Astrocyte (in vitro differentiated cells and primary cell): ENCODE results near the gene PPP2R3B. TPM values are rescaled to one million over a fixed set of nuclear protein-coding genes. Genes with fewer than 3 reads are reported as not detected.

ENCODE experiments used
- DNase-seq: peaks from one replicate; pipeline ENCODE4 v3.0.0-alpha.2; 2010; ENCODE audit warnings: low read depth
- FAIRE-seq: peaks from 2 replicates; lab custom pipeline; 2011; peaks lifted over from hg19 to GRCh38; lab: Jason Lieb, UNC
- H2AFZ ChIP-seq: 2 replicates; pipeline ENCODE4 v1.6.0; 2012; ENCODE audit warnings: low read depth, low read length, inconsistent platforms
- H3K27ac ChIP-seq: 2 replicates; pipeline ENCODE4 v1.5.1; 2011; ENCODE audit warnings: low read depth, low read length, inconsistent platforms
- H3K27me3 ChIP-seq: 2 replicates; pipeline ENCODE4 v1.6.0; 2011; ENCODE audit warnings: low read length, inconsistent platforms; ENCODE audit not compliant: insufficient read depth
- H3K36me3 ChIP-seq: 2 replicates; pipeline ENCODE4 v1.5.1; 2011; ENCODE audit warnings: low read length, inconsistent platforms; ENCODE audit not compliant: insufficient read depth
- H3K4me1 ChIP-seq: 2 replicates; pipeline ENCODE4 v1.5.1; 2011; ENCODE audit warnings: low read length, inconsistent platforms; ENCODE audit not compliant: insufficient read depth
- H3K4me2 ChIP-seq: 2 replicates; pipeline ENCODE4 v1.6.0; 2012; ENCODE audit warnings: low read length, inconsistent platforms
- H3K4me3 ChIP-seq: 2 replicates; pipeline ENCODE4 v1.5.1; 2011; ENCODE audit warnings: low read depth, mild to moderate bottlenecking, low read length, inconsistent platforms; ENCODE audit not compliant: insufficient read depth
- H3K79me2 ChIP-seq: 2 replicates; pipeline ENCODE4 v1.6.0; 2012; ENCODE audit warnings: mild to moderate bottlenecking, low read length, inconsistent platforms; ENCODE audit not compliant: insufficient read depth
- H3K9ac ChIP-seq: 2 replicates; pipeline ENCODE4 v1.6.0; 2012; ENCODE audit warnings: mild to moderate bottlenecking, low read length, inconsistent platforms
- H3K9me3 ChIP-seq: 2 replicates; pipeline ENCODE4 v1.5.1; 2012; ENCODE audit warnings: low read depth, mild to moderate bottlenecking, low read length, inconsistent platforms; ENCODE audit not compliant: insufficient read depth
- H4K20me1 ChIP-seq: 2 replicates; pipeline ENCODE4 v1.6.0; 2012; ENCODE audit warnings: low read length, inconsistent platforms; ENCODE audit not compliant: insufficient read depth
- H3K27ac Mint-ChIP-seq: one replicate; pipeline ENCODE4 v1.8.0; 2021; ENCODE audit warnings: mild to moderate bottlenecking, mixed read lengths; ENCODE audit not compliant: unreplicated experiment
- H3K27me3 Mint-ChIP-seq: one replicate; pipeline ENCODE4 v1.8.0; 2021; ENCODE audit warnings: low read depth, mixed read lengths; ENCODE audit not compliant: unreplicated experiment
- H3K36me3 Mint-ChIP-seq: one replicate; pipeline ENCODE4 v1.8.0; 2021; ENCODE audit warnings: low read depth, mixed read lengths; ENCODE audit not compliant: unreplicated experiment
- H3K4me1 Mint-ChIP-seq: one replicate; pipeline ENCODE4 v1.8.0; 2021; ENCODE audit warnings: low read depth, mixed read lengths; ENCODE audit not compliant: unreplicated experiment
- H3K4me3 Mint-ChIP-seq: one replicate; pipeline ENCODE4 v1.8.0; 2021; ENCODE audit warnings: mild to moderate bottlenecking, moderate library complexity, mixed read lengths; ENCODE audit not compliant: unreplicated experiment
- H3K9me3 Mint-ChIP-seq: one replicate; pipeline ENCODE4 v1.8.0; 2021; ENCODE audit warnings: mild to moderate bottlenecking, mixed read lengths; ENCODE audit not compliant: unreplicated experiment
- CTCF ChIP-seq: IDR thresholded peaks from 2 replicates; pipeline ENCODE4 v1.5.1; 2011; ENCODE audit warnings: low read depth, mild to moderate bottlenecking, inconsistent platforms, low read length, moderate library complexity; ENCODE audit not compliant: insufficient read depth
- EZH2 ChIP-seq: IDR thresholded peaks from 2 replicates; pipeline ENCODE4 v1.6.1; 2012; ENCODE audit warnings: mild to moderate bottlenecking, low read length, inconsistent platforms; ENCODE audit not compliant: insufficient read depth
- total RNA-seq: library from RNA; stranded (reverse); gene quantifications from 2 replicates; pipeline ENCODE4 v1.2.1, GENCODE V29; 2021

The PPP2R3B gene
- total RNA-seq, 1 donor from 2014 or later, result 44.7 TPM

GRCh38 chrX:349196-349595, 37.5 kb downstream of the PPP2R3B start:
- DNase-seq, result no peak

DNA sequence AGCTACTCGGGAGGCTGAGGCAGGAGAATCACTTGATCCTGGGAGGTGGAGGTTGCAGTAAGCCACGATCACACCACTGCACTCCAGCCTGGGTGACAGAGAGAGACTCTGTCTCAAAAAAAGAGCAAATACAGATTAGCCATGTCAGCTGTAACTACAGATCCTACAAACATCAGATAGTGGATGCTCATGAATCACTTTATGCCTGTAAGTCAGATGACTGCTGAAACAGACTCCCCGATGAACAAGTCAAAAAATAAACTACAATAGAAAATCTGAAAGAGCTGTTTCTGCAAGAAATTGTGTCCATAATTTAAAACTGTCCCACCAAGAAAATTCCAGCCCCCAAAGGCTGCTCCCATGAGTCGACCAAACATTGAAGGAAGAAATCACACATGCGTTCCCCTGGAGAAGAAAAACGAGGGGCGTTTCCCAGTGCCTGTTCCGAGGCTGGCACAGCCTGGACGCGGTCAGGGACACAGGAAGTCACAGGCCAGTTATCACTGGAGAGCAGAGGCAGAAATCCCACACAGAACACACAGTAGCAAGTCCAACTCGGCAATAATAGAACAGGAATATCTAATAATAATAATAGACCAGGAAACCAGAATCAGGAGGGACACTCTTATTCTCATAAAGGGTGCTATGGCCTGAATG, 38.1 kb downstream of the PPP2R3B start:
- H3K27me3 Mint-ChIP-seq, result no peaks in the 10 kb centered on the region
- H3K4me2 ChIP-seq, result no peak overlapping the region
- H3K27me3 ChIP-seq, result no peaks in the 10 kb centered on the region
- no peaks in the 10 kb centered on the region for H4K20me1 ChIP-seq
- no peaks in the 10 kb centered on the region for H3K79me2 ChIP-seq
- FAIRE-seq (no peak), DNase-seq (no peak)
- no peak overlapping the region for H3K27ac ChIP-seq
- no peak overlapping the region for H3K4me3 ChIP-seq
- H3K9me3 ChIP-seq, result no peaks in the 10 kb centered on the region
- peaks cover 27% of the 10 kb centered on the region for H3K36me3 Mint-ChIP-seq
- no peaks in the 10 kb centered on the region for H3K36me3 ChIP-seq
- H2AFZ ChIP-seq, result no peak overlapping the region
- no peaks in the 10 kb centered on the region for H3K9me3 Mint-ChIP-seq
- H3K9ac ChIP-seq, result no peak overlapping the region
- H3K4me1 ChIP-seq, result no peaks in the 10 kb centered on the region
- H3K4me1 Mint-ChIP-seq, result peaks cover 21% of the 10 kb centered on the region
- H3K4me3 Mint-ChIP-seq, result no peak overlapping the region
- H3K27ac Mint-ChIP-seq, result peak overlapping the region; percentile 78
- TF ChIP-seq EZH2 (no peak), CTCF (no peak)

More at GRCh38 chrX:349196-349595, 37.5 kb downstream of the PPP2R3B start:
- Histone ChIP-seq H3K27me3 (no peaks in the 10 kb centered on the region), H3K4me3 (no peak overlapping the region), H4K20me1 (no peaks in the 10 kb centered on the region), H2AFZ (no peak overlapping the region), H3K27ac (no peak overlapping the region), H3K4me1 (no peaks in the 10 kb centered on the region), H3K4me2 (no peak overlapping the region), H3K9me3 (no peaks in the 10 kb centered on the region), H3K79me2 (no peaks in the 10 kb centered on the region), H3K36me3 (no peaks in the 10 kb centered on the region), H3K9ac (no peak overlapping the region)
- peak overlapping the region; percentile 3 for H3K4me3 Mint-ChIP-seq
- TF ChIP-seq EZH2 (no peak), CTCF (no peak)
- H3K9me3 Mint-ChIP-seq, result no peaks in the 10 kb centered on the region
- H3K27ac Mint-ChIP-seq, result peak overlapping the region; percentile 77
- FAIRE-seq, result no peak
- H3K27me3 Mint-ChIP-seq, result no peaks in the 10 kb centered on the region
- peaks cover 27% of the 10 kb centered on the region for H3K36me3 Mint-ChIP-seq
- H3K4me1 Mint-ChIP-seq, result peaks cover 21% of the 10 kb centered on the region

DNA sequence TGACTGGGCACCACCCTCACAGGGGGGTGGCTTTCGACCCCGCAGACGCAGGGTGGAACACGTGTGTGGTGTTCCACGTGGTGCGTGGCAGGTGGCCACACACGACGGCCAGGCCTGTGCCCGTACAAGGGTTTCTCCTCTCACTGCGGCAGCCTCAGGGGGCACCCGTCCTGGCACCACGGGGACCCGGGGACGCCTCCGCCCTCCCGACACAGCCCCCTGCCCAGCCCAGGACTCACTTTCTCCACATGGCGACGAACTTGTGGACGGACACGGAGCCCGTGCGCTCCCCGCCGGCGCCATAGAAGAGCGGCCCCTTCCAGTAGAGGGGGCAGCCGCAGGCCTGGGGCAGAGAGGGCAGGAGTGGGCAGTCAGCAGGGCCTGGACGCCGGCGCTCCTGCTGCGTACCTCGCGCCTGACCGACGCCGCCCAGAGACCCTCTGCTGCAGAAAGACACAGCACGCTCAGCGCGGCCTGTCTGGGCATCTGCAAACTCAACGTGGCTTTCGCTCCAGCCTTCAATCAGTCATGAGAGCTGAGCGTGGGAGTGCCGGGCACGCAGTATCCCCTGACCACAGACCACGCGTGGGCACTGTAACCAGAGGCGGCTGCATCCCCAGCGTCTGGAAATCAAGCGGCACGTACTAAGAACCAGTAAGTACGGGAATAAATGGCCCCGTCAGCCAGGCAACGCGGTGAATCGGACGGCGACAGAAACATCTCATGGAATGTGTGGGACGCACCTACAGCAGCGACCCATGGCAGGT, 39.2 kb downstream of the PPP2R3B start:
- no peak overlapping the region for H3K4me3 ChIP-seq
- TF ChIP-seq CTCF, result no peak
- TF ChIP-seq EZH2, result no peak
- H3K79me2 ChIP-seq, result no peaks in the 10 kb centered on the region
- H4K20me1 ChIP-seq, result no peaks in the 10 kb centered on the region
- no peak overlapping the region for H3K4me2 ChIP-seq
- Mint-ChIP-seq H3K9me3 (no peaks in the 10 kb centered on the region), H3K4me1 (peaks cover 21% of the 10 kb centered on the region), H3K36me3 (peaks cover 20% of the 10 kb centered on the region), H3K27me3 (no peaks in the 10 kb centered on the region), H3K27ac (no peak overlapping the region), H3K4me3 (no peak overlapping the region)
- no peak for FAIRE-seq
- no peaks in the 10 kb centered on the region for H3K4me1 ChIP-seq
- H3K9ac ChIP-seq, result no peak overlapping the region
- H2AFZ ChIP-seq, result no peak overlapping the region
- no peak for DNase-seq
- H3K27ac ChIP-seq, result no peak overlapping the region
- no peaks in the 10 kb centered on the region for H3K9me3 ChIP-seq
- no peaks in the 10 kb centered on the region for H3K27me3 ChIP-seq
- H3K36me3 ChIP-seq, result no peaks in the 10 kb centered on the region
